HG03439 (cell line): ENCODE measurements around the gene RICTOR.
A peak's percentile ranks its signal among the peaks of the same experiment; 100 is the strongest.
"Not testable (repeated sequence)": the region's sequence is repeated elsewhere in the genome, so short reads cannot be mapped to it uniquely, and the experiment has no call there.

Experiments
- ATAC-seq: cut with Tn5 transposase; IDR thresholded peaks from one replicate; pipeline ENCODE4 v1.9.1; 2021; ENCODE audit warnings: mild to moderate bottlenecking, moderate library complexity; ENCODE audit not compliant: unreplicated experiment

The RICTOR gene

DNA sequence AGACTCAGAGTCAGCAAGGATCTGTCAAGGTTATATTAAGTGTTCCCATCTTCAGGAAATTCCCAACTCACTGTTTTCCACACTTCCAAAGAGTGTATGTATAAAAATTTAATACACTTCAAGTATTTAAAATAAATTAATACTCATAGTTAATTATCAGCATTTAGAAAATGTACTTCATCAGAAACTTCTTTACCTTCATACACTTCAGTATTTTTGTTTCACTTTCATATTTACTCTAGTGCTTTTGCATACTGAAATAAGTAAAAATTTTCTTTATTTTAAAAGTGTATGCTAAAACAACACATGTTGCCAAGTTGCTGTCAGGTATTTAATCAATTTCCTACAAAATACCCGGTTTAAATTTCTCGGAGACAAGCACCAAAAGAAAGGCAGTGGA lies 16.5 kb downstream of the RICTOR start:
- peak; percentile 44 for ATAC-seq

DNA sequence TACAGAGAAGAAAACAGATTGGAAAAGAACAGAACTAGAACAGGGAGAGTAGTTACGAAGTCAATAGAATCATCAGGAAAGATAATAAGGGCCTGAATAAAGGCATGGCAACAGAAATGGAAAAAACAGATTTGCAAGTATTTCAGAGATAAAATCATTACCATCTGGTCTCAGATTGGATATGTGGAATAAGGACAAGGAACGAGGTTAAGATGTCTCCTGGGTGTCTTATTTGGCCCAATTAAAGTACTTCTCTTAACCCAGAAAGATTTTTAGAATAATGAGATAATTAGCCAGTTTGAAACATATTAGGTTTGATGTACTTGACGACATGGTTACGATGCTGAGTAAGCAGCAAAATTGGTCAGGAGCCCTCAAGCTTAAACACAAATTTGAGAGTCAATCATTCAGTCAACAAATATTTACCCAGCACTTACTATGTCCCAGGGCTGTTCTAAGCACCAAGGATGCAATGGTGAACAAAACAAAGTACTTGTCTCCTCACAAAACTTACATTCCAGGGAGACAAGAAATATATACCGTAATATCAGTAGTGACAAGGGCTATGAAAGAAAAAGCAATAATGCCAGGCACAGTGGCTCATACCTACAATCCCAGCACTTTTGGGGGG lies 18.3 kb downstream of the RICTOR start:
- no peak for ATAC-seq

DNA sequence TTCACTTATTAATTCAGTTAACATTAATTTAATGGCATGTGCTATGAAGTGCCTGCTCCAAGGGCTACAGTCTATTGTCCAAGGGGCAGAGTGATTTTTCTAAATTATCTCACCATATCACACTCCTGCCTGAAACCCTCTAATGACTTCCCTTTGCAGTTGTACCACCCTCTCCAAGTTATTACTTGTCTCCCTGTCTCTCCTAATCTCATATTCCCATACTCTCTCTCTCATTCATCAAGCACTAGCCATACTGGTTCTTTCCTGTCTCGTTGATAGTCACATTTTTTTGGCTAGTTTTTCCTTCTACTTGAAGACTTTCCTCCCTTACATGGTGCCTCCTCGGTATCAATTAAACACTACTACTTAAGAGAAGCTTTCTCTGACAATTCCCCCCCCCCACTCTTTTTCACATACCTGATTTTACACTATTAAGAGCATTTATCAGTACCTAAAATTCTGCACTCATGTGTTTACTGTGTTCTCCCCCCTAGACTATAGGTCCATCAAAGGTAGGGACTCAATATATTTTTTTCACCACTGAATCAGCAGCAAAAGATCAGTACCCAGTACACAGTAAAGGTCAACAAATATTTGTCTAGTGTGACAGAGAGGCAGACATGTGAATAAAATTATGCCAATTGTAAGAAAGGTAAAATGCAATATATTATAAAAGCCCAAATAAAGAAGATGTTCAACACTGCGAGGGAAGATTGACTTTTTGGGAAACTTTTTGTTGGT lies 19.0 kb downstream of the RICTOR start:
- ATAC-seq, result no peak

DNA sequence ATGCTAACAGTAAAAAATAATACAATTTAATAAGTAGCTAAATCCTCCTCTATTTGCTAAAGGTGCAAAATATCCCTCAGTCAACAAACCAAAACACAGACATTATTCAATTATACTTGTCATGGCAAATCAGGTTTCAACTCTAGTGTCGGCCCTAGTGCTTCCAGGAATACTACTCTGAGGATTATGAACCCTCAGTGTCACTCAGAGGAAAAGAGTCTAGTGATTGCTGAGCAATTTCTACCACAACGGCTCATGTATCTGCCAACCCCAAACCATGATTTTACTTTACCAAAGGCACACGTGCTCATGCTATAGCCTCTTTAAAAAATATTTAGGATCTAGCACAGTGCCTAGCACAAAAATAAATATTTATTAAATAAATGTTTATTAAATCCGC lies 21.0 kb downstream of the RICTOR start:
- no peak for ATAC-seq

DNA sequence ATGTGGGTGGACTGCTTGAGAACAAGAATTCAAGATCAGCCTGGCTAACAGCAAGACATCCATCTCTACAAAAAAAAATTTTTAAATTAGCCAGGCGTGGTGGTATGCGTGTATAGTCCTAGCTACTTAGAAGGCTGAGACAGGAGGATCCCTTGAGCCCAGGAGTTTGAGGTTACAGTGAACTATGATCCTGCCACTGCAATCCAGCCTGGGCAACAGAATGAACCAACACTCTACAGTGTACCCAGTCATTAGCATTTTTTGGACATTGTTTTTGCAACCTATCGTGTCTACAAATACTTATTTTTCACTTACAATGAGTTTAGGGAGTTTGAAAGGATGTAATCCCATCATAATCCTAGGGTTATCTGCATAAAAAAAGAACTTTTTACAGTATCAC lies 22.1 kb downstream of the RICTOR start:
- ATAC-seq, result no peak

DNA sequence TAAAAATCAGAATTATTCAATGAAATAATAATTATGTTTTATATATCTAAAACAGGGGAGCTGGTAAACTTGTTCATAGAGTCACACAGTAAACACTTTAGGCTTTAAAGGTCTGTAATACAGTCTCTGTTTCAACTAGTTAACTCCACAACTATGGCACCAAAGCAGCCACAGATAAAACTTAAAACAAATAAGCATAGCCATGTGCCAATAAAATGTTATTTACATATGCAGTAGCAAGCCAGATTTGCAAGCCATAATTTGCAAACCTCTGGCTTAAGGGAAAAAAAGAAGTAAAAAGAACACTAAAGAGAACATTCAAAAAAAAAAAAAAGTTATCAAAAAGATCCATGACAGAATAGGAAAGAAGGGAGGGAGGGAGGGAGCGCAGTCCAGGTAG lies 24.9 kb downstream of the RICTOR start:
- no peak for ATAC-seq

DNA sequence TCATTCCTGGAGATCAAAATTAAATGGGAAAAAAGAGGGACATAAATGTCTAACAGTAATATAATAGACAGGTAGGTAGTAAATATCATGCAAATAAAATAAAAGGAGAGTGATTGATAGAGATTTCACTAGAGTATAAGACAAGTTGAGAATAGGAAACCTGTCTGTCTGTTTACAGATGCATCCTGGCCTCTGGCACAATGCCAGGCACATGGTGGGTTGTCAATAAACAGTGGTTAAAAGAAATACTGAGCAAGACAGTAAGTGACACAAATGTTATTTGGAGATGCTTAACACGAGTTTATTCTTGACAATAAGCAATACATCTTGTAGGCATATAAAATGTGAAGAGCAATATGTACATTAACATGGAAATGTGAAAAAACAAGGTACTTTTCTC lies 33.3 kb downstream of the RICTOR start:
- ATAC-seq, result no peak

DNA sequence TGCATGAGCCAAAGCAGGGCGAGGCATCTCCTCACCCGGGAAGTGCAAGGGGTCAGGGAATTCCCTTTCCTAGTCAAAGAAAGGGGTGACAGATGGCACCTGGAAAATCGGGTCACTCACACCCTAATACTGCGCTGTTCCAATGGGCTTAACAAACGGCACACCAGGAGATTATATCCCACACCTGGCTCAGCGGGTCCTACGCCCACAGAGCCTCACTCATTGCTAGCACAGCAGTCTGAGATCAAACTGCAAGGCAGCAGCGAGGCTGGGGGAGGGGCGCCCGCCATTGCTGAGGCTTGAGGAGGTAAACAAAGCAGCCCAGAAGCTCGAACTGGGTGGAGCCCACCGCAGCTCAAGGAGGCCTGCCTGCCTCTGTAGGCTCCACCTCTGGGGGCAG lies 39.7 kb downstream of the RICTOR start:
- ATAC-seq, result not testable (repeated sequence)

DNA sequence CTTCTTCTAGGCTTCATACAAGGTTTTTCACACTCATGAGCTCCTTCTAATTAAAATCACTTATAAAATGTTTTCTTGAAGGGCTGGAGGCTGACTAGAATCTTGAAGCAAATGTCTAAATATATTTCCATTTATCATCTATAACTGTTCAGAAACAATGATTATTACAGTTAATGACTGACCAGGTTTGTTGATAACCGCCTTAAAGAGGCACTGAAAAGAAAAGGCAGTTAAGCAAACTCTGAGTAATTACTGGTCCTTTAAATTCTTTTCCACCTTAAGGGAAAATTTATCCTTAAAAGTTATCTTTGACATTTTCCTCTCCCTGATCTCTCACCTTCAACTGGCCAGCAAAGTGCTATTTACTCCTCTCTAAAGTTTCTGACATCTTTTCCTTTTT lies 43.2 kb downstream of the RICTOR start:
- ATAC-seq, result no peak

DNA sequence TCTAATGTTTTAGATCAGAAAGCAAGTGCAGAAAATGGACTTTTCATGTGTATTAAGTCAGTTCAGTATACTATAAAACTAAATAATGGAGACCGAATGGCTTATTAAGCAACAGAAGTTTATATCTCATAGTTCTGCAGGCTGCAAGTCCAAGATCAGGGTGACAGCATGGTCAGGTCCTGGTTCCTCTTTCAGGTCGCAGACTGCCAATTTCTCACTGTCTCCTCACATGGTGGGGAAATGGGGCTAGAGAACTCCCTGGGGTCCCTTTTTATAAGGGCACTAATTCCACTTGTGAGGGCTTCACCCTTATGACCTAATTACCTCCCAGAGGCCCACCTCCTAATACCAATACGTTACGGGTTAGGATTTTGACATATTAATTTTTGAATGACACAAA lies 48.7 kb downstream of the RICTOR start:
- no peak for ATAC-seq

DNA sequence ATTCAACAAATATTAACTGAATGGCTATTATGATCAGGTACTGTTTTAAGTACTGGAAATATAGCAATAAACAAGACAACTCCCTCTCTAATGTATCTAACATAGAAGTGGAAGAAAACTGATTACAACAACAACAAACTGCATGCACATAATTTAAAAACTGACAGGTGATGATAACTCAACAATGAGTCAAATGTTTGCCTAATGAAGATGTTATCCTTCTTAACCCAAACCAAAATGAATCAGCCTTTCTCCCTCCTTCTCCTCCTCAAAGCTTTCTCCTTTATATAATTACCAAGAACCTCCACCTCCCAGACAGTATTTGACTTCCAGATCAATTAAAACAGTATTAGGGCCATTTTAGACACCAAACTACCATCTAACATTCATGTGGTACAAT lies 49.3 kb downstream of the RICTOR start:
- ATAC-seq, result no peak

DNA sequence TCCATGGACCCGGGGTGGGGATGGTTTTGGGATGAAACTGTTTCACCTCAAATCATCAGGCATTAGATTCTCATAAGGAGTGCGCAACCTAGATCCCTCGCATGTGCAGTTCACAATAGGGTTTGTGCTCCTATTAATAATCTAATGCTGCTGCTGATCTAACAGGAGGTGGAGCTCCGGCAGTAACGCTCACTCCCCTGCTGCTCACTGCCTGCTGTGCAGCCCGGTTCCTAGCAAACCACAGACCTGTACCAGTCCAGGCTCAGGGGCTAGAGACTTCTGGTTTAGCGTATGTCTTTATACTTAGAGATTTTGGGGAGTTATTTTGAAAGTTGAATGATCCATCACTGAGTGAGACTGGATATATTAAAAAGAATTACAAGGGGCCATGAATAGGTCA lies 50.2 kb downstream of the RICTOR start:
- no peak for ATAC-seq

DNA sequence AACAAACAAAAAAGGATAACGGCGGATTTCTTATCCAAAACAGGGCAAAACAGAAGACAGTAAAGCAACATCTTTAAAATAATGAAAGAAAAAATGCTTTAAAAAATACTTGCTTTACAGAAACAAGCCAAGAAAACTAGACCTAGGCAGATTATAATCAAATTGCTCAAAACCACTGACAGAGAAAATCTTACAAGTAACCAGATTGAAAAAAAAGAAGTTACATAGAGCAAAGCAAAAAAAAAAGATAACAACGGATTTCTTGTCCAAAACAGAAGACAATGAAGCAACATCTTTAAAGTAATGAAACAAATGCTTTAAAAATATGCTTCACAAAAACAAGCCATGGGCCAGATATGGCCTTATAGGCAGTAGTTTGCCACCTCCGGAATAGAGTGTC lies 51.1 kb downstream of the RICTOR start:
- no peak for ATAC-seq

DNA sequence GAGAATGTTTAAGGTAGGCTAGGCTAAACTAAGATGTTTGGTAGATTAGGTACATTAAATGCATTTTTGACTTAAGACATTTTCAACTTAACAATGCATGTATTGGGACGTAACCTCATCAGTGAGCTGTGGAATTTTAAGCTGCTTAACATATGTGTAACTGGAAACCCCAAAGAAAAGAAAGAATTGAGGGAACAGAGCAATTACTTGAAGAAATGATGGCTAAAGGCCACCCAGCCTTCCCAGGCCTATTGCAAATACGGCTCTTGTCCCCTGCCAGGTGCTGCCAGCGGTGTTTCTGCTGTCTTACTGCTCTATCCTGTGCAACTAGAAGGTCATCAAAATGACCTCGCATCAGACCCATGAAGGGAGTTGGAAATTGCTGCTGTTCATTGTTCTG lies 52.0 kb downstream of the RICTOR start:
- no peak for ATAC-seq

DNA sequence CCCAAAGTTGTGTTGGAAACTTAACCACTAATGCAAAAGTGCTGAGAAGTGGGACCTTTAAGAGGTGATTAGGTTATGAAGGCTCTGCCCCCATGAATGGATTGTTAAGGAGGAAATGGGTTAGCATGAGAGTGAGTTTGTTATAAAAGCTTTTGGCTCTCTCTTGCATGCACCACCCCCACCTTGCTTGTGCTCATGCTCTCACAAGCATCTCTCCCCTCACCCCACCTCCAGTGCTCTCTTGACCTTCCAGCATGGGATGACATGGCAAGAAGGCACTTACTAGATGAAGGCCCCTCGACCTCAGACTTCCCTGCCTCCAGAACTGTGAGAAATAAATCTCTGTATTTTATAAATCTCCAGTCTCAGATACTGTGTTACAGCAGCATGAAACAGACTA lies 52.8 kb downstream of the RICTOR start:
- ATAC-seq, result no peak

DNA sequence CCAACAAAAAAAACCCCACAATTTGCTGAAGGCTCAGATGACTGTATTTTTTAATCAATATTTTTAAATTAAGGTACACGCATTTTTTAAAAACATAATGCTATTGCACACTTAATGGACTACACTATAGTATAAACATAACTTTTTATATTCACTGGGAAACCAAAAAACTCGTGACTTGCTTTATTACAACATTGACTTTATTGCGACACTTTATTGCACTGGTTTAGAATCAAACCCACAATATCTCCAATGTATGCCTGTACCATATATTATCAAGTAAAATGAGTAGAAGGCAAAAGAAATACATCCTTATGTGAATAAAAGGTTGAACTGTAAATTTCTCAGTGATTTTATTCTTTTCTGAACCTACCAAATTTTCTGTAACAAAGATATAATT lies 53.7 kb downstream of the RICTOR start:
- ATAC-seq, result no peak

DNA sequence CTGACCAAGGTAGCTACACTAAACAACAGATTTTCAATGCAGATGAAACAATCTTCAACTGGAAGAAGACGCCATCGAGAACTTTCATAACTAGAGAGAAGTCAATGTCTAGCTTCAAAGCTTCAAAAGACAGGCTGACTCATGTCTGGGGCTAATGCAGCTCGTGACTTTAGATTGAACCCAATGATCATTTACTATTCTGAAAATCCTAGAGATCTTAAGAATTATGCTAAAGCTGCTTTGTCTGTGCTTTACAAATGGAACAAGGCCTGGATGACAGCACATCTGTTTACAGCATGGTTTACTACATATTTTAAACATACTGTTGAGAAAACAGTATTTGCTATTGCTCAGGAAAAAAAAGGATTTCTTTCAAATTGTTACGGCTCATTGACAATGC lies 54.9 kb downstream of the RICTOR start:
- ATAC-seq, result no peak

DNA sequence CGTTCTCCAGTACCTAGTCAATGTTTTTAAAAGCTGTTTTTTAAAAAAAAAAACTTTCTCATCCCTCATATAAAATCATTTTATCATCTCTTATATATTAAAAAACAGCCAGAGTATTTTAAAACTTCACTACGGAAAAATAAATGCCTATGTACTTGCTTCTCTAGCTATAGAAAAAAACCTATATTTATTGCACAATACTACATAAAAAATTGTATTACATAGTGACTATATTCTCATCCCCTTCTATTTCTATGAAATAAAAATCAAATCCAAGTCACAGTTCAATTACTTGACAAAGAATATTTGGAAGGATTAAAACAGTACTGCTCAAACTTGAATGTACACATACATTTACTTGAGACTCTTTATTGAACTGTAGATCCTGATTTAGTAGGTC lies 56.7 kb downstream of the RICTOR start:
- ATAC-seq, result no peak

DNA sequence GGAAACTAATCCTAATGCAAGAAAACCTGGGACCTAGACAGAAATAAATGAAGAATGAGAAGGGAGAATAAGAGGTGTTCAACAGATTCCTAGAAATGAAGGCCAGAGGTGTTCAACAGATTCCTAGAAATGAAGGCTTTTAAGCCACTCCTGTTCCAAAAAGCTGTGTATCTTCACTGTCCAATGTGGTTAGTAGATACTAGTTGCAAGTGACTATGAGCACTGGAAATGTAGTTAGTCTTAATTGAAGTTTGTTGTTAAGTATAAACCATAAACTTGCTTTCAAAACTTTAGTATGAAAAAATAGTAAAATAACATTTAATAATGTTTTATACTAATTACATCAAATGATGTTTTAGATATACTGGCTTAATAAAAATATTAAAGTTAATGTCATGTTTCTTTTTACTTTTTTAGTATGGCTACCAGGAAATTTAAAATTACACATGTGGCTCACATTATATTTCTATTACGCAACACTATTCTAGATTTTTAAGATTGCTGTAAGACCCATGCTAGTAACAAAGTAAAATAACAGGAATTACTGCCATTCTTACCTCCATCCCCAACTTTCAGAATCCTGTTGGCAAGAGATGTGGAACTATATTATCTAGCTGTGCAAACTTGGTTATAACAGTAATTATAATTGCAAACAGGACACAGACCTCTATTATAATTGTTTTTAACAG lies 57.5 kb downstream of the RICTOR start:
- no peak for ATAC-seq

DNA sequence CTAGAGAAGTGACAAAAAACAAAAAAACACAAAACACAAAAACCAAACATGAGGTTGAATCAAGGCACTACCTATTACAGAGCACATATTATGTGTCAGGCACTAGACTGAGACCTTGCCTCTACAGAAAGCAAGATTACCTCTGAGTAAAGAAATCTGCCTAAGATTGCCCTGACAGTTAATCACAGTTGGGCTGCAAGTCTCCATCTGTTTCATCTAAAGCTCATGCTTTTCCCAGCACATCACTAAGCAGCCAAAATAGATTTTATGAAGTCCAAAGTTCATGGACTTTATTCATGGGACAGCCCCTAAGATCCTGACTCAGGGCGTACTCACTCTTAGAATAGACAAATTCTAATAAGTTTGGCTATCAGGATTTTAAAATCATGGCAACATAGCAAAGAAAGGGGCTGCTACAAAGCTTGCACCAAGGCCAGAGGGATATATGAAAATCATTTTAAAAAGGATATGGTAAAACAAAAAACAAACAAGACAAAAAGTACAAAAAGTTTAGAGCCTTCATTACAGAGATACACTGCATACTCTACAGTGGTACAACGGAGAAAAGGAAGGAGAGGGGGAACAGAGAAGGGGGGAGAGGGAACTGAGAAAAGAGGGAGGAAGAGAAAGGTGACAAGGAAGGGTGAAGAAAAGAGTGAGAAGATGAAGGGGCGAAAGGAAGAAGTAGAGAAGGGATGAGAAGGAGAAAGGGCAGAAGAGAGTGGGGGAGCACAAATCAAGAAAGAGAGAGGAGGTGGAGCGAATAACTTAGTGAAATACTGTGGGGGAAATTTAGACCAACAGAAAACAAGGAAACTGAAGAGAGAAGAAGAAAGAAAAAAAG lies 58.2 kb downstream of the RICTOR start:
- no peak for ATAC-seq

DNA sequence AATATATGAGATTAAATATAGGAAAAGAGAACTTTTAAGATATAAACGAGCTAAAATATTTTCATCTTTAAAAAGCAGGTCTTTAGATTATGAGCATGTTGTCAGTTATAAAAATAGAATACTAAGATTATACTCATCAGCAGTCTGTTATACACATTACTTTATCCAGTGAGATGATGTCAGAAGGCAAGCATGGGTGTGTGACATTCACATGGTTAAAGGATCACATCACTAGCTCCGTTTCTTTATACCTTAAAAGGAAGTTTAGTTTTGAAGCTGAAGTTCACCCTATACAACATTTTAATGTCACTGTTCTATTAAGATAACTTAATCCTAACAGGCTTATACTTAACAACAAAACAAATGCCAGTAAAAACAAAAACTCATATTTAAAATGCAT lies 59.6 kb downstream of the RICTOR start:
- no peak for ATAC-seq
